Neural cell (in vitro differentiated cells): ENCODE measurements around the gene FHIT.

Source experiments
- EP300 ChIP-seq: fragments of 450-650 bp; conservative IDR thresholded peaks from 2 replicates; pipeline ENCODE4 v1.6.1; 2014; ENCODE audit warnings: antibody characterized with exemption, mild to moderate bottlenecking, moderate library complexity; ENCODE audit not compliant: poor library complexity, severe bottlenecking
- EZH2 ChIP-seq: fragments of 200-600, 300-800 bp; shearing (Covaris generic), sonication (generic); IDR thresholded peaks from 2 replicates; pipeline ENCODE4 v1.6.1; 2014; ENCODE audit warnings: antibody characterized with exemption, low read length, borderline replicate concordance, mild to moderate bottlenecking; ENCODE audit not compliant: insufficient read depth, poor library complexity, severe bottlenecking
- MXI1 ChIP-seq: fragments of 450-650 bp; conservative IDR thresholded peaks from 2 replicates; pipeline ENCODE4 v1.6.1; 2014; ENCODE audit warnings: antibody characterized with exemption, mild to moderate bottlenecking; ENCODE audit not compliant: poor library complexity, severe bottlenecking
- POLR2AphosphoS5 ChIP-seq: IDR thresholded peaks from 2 replicates; pipeline ENCODE4 v1.6.1; 2012
- RAD21 ChIP-seq: fragments of 450-650 bp; conservative IDR thresholded peaks from 2 replicates; pipeline ENCODE4 v1.6.1; 2014; ENCODE audit warnings: antibody characterized with exemption, mild to moderate bottlenecking, moderate library complexity
- SMC3 ChIP-seq: fragments of 450-650 bp; conservative IDR thresholded peaks from 2 replicates; pipeline ENCODE4 v1.6.1; 2014; ENCODE audit warnings: antibody characterized with exemption, mild to moderate bottlenecking, moderate library complexity; ENCODE audit not compliant: poor library complexity
- TAF1 ChIP-seq: IDR thresholded peaks from 2 replicates; pipeline ENCODE4 v1.6.1; 2012; ENCODE audit warnings: low read depth
- TF ChIP-seq, protein P1 (sequence below): fragments of 450-650 bp; IDR thresholded peaks from 2 replicates; pipeline ENCODE4 v1.5.1; 2014; ENCODE audit warnings: antibody characterized with exemption, mild to moderate bottlenecking, moderate library complexity; ENCODE audit not compliant: poor library complexity, severe bottlenecking
- TF ChIP-seq, protein P2 (sequence below): IDR thresholded peaks from 2 replicates; pipeline ENCODE4 v1.6.1; 2012; ENCODE audit warnings: borderline replicate concordance

- TF ChIP-seq, protein P1, sequence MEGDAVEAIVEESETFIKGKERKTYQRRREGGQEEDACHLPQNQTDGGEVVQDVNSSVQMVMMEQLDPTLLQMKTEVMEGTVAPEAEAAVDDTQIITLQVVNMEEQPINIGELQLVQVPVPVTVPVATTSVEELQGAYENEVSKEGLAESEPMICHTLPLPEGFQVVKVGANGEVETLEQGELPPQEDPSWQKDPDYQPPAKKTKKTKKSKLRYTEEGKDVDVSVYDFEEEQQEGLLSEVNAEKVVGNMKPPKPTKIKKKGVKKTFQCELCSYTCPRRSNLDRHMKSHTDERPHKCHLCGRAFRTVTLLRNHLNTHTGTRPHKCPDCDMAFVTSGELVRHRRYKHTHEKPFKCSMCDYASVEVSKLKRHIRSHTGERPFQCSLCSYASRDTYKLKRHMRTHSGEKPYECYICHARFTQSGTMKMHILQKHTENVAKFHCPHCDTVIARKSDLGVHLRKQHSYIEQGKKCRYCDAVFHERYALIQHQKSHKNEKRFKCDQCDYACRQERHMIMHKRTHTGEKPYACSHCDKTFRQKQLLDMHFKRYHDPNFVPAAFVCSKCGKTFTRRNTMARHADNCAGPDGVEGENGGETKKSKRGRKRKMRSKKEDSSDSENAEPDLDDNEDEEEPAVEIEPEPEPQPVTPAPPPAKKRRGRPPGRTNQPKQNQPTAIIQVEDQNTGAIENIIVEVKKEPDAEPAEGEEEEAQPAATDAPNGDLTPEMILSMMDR = no peak
- TF ChIP-seq, protein P2, sequence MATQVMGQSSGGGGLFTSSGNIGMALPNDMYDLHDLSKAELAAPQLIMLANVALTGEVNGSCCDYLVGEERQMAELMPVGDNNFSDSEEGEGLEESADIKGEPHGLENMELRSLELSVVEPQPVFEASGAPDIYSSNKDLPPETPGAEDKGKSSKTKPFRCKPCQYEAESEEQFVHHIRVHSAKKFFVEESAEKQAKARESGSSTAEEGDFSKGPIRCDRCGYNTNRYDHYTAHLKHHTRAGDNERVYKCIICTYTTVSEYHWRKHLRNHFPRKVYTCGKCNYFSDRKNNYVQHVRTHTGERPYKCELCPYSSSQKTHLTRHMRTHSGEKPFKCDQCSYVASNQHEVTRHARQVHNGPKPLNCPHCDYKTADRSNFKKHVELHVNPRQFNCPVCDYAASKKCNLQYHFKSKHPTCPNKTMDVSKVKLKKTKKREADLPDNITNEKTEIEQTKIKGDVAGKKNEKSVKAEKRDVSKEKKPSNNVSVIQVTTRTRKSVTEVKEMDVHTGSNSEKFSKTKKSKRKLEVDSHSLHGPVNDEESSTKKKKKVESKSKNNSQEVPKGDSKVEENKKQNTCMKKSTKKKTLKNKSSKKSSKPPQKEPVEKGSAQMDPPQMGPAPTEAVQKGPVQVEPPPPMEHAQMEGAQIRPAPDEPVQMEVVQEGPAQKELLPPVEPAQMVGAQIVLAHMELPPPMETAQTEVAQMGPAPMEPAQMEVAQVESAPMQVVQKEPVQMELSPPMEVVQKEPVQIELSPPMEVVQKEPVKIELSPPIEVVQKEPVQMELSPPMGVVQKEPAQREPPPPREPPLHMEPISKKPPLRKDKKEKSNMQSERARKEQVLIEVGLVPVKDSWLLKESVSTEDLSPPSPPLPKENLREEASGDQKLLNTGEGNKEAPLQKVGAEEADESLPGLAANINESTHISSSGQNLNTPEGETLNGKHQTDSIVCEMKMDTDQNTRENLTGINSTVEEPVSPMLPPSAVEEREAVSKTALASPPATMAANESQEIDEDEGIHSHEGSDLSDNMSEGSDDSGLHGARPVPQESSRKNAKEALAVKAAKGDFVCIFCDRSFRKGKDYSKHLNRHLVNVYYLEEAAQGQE = no peak
- TF ChIP-seq EZH2 (no peak), EP300 (no peak), POLR2AphosphoS5 (no peak), RAD21 (no peak), SMC3 (no peak), TAF1 (no peak), MXI1 (no peak)
These were observed 132.4 kb downstream of the FHIT start for GRCh38 chr3:61118830-61119229.
